ENCODE results near the gene MTR.

The MTR gene

DNA sequence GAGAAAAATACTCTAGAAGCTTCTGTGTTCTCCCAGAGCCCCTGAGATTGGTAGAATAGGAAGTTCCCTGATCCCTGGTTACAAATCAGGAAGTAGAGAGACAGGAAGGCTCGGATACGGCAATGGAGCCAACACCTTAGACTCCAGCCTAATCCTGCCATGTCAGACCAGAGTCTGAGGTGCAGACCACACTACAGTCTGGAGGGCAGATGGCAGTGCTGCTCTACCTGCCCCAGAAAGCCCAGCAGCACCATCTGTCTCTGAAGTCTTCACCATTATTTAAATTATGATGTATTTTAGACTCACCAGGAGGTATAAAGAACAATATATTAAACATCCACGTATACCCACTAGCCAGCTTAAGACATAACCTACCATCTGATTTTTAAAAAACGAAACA, 93.0 kb downstream of the MTR start:
- Histone ChIP-seq H2AFZ (ENCODE audit: low read length) (no peak overlapping the region), H3K9ac (ENCODE audit: low read length) (no peak overlapping the region), H3K79me2 (ENCODE audit: low read length) (no peaks in the 10 kb centered on the region), H4K20me1 (ENCODE audit: insufficient read depth, low read length) (no peaks in the 10 kb centered on the region), H3K36me3 (replicated peaks; ENCODE audit: insufficient read depth, low read length) (no peaks in the 10 kb centered on the region), H3K27ac (ENCODE audit: low read length) (no peak overlapping the region), H3K27me3 (replicated peaks; ENCODE audit: insufficient read depth, low read length) (no peaks in the 10 kb centered on the region), H3K9me3 (replicated peaks; ENCODE audit: insufficient read depth, low read length) (no peaks in the 10 kb centered on the region), H3K9me2 (replicated peaks; ENCODE audit: insufficient read depth, low read length) (no peaks in the 10 kb centered on the region), H3K4me2 (ENCODE audit: low read depth, low read length) (no peak overlapping the region), H3K4me3 (ENCODE audit: low read length) (no peak overlapping the region), H3K4me1 (ENCODE audit: low read length) (no peaks in the 10 kb centered on the region), H3F3A (ENCODE audit: insufficient read depth, low read length) (no peaks in the 10 kb centered on the region)
- TF ChIP-seq, protein P1, sequence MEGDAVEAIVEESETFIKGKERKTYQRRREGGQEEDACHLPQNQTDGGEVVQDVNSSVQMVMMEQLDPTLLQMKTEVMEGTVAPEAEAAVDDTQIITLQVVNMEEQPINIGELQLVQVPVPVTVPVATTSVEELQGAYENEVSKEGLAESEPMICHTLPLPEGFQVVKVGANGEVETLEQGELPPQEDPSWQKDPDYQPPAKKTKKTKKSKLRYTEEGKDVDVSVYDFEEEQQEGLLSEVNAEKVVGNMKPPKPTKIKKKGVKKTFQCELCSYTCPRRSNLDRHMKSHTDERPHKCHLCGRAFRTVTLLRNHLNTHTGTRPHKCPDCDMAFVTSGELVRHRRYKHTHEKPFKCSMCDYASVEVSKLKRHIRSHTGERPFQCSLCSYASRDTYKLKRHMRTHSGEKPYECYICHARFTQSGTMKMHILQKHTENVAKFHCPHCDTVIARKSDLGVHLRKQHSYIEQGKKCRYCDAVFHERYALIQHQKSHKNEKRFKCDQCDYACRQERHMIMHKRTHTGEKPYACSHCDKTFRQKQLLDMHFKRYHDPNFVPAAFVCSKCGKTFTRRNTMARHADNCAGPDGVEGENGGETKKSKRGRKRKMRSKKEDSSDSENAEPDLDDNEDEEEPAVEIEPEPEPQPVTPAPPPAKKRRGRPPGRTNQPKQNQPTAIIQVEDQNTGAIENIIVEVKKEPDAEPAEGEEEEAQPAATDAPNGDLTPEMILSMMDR (IDR thresholded peaks at IDR 0.05; ENCODE audit: low read length), result no peak
- TF ChIP-seq EZH2 (optimal IDR thresholded peaks at IDR 0.05; ENCODE audit: low read depth, low read length) (no peak), EZH2phosphoT487 (IDR thresholded peaks at IDR 0.05; ENCODE audit: low read length) (no peak)
- no peak for DNase-seq

DNA sequence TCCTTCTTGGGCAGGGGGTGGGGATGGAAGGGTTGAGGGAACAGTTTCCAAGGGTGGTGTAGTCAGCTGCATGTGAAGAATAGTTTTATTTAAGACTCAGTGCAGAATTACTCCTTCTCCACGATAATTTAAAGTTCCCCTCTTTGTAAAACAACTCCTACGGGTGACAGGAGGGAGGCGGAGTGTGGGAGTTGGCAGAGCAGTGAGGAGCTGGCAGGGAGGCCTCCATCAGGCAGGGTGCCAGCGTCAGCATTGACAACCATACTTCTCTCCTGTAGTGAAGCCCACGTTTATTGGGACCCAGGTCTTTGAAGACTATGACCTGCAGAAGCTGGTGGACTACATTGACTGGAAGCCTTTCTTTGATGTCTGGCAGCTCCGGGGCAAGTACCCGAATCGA, 93.8 kb downstream of the MTR start:
- no peak overlapping the region for H3K9ac ChIP-seq (ENCODE audit: low read length)
- H3K36me3 ChIP-seq (replicated peaks; ENCODE audit: insufficient read depth, low read length), result no peaks in the 10 kb centered on the region
- H3K4me1 ChIP-seq (ENCODE audit: low read length), result no peaks in the 10 kb centered on the region
- H3K9me2 ChIP-seq (replicated peaks; ENCODE audit: insufficient read depth, low read length), result no peaks in the 10 kb centered on the region
- DNase-seq, result no peak
- no peak overlapping the region for H3K4me2 ChIP-seq (ENCODE audit: low read depth, low read length)
- TF ChIP-seq EZH2 (optimal IDR thresholded peaks at IDR 0.05; ENCODE audit: low read depth, low read length) (no peak), EZH2phosphoT487 (IDR thresholded peaks at IDR 0.05; ENCODE audit: low read length) (no peak)
- TF ChIP-seq, protein P1 (IDR thresholded peaks at IDR 0.05; ENCODE audit: low read length), result no peak
- H2AFZ ChIP-seq (ENCODE audit: low read length), result no peak overlapping the region
- no peaks in the 10 kb centered on the region for H3F3A ChIP-seq (ENCODE audit: insufficient read depth, low read length)
- H3K27me3 ChIP-seq (replicated peaks; ENCODE audit: insufficient read depth, low read length), result no peaks in the 10 kb centered on the region
- H3K9me3 ChIP-seq (replicated peaks; ENCODE audit: insufficient read depth, low read length), result no peaks in the 10 kb centered on the region
- no peaks in the 10 kb centered on the region for H3K79me2 ChIP-seq (ENCODE audit: low read length)
- H3K4me3 ChIP-seq (ENCODE audit: low read length), result no peak overlapping the region
- no peaks in the 10 kb centered on the region for H4K20me1 ChIP-seq (ENCODE audit: insufficient read depth, low read length)
- no peak overlapping the region for H3K27ac ChIP-seq (ENCODE audit: low read length)

DNA sequence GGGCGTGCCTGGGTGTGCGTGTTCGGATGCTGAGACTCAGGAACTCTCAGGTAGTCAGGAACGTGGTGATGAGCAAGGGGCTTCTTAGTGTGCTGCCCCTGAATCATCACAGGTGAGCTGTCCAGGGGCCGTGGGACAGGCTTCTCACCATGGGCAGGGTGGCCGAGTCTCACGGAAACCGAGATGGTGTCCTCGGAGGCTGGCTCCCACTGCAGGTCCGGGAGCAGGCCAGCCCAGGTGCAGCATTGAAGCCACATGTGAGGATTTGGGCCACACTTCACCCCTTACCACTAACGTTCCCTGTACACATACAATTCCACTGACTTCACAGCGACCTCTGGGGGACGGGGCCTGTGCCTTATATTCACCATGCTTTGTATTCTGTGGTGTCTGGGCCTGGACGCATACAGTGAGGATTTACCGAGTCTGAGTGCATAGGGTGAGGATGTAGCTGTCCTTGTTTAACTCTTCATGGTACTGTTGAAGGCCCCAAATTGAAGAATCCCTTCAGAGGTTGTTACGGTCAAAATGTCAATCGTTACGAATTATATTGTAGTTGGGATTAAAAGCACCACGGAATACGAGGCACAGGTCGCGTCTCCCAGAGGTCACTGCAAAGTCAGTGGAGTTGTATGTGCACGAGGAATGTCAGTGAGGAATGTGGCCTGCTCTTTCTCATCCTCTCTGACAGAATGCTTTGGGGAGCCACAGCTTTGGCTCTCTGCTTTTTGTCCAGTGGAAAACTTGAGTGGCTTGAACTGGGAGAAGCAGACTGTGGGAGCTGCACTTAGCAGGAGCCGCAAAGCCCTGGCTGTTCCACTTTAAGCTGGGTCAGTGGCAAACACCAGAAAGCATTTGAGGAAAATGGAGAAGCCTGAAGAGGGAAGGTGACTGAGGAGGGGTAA, 95.3 kb downstream of the MTR start:
- DNase-seq, result no peak
- Histone ChIP-seq H3K9me2 (replicated peaks; ENCODE audit: insufficient read depth, low read length) (no peaks in the 10 kb centered on the region), H3K79me2 (ENCODE audit: low read length) (no peaks in the 10 kb centered on the region), H3K9me3 (replicated peaks; ENCODE audit: insufficient read depth, low read length) (no peaks in the 10 kb centered on the region), H3F3A (ENCODE audit: insufficient read depth, low read length) (no peaks in the 10 kb centered on the region), H3K4me1 (ENCODE audit: low read length) (no peaks in the 10 kb centered on the region), H3K27me3 (replicated peaks; ENCODE audit: insufficient read depth, low read length) (no peaks in the 10 kb centered on the region), H4K20me1 (ENCODE audit: insufficient read depth, low read length) (no peaks in the 10 kb centered on the region), H2AFZ (ENCODE audit: low read length) (no peak overlapping the region), H3K9ac (ENCODE audit: low read length) (no peak overlapping the region), H3K4me2 (ENCODE audit: low read depth, low read length) (no peak overlapping the region), H3K36me3 (replicated peaks; ENCODE audit: insufficient read depth, low read length) (no peaks in the 10 kb centered on the region; the same call in 1 of the 2 replicates), H3K27ac (ENCODE audit: low read length) (no peak overlapping the region), H3K4me3 (ENCODE audit: low read length) (no peak overlapping the region)
- TF ChIP-seq EZH2phosphoT487 (IDR thresholded peaks at IDR 0.05; ENCODE audit: low read length) (no peak), EZH2 (optimal IDR thresholded peaks at IDR 0.05; ENCODE audit: low read depth, low read length) (no peak)
- TF ChIP-seq, protein P1 (IDR thresholded peaks at IDR 0.05; ENCODE audit: low read length), result no peak
